Astrocyte (in vitro differentiated cells and primary cell): Measurements from ENCODE around the gene VWF. TPM values are rescaled to one million over a fixed set of nuclear protein-coding genes. Genes with fewer than 3 reads are reported as not detected.

Experiments used
- DNase-seq: peaks from one replicate; pipeline ENCODE4 v3.0.0-alpha.2; 2010; ENCODE audit warnings: low read depth
- FAIRE-seq: peaks from 2 replicates; lab custom pipeline; 2011; peaks lifted over from hg19 to GRCh38; lab: Jason Lieb, UNC
- H2AFZ ChIP-seq: 2 replicates; pipeline ENCODE4 v1.6.0; 2012; ENCODE audit warnings: low read depth, low read length, inconsistent platforms
- H3K27ac ChIP-seq: 2 replicates; pipeline ENCODE4 v1.5.1; 2011; ENCODE audit warnings: low read depth, low read length, inconsistent platforms
- H3K27me3 ChIP-seq: 2 replicates; pipeline ENCODE4 v1.6.0; 2011; ENCODE audit warnings: low read length, inconsistent platforms; ENCODE audit not compliant: insufficient read depth
- H3K36me3 ChIP-seq: 2 replicates; pipeline ENCODE4 v1.5.1; 2011; ENCODE audit warnings: low read length, inconsistent platforms; ENCODE audit not compliant: insufficient read depth
- H3K4me1 ChIP-seq: 2 replicates; pipeline ENCODE4 v1.5.1; 2011; ENCODE audit warnings: low read length, inconsistent platforms; ENCODE audit not compliant: insufficient read depth
- H3K4me2 ChIP-seq: 2 replicates; pipeline ENCODE4 v1.6.0; 2012; ENCODE audit warnings: low read length, inconsistent platforms
- H3K4me3 ChIP-seq: 2 replicates; pipeline ENCODE4 v1.5.1; 2011; ENCODE audit warnings: low read depth, mild to moderate bottlenecking, low read length, inconsistent platforms; ENCODE audit not compliant: insufficient read depth
- H3K79me2 ChIP-seq: 2 replicates; pipeline ENCODE4 v1.6.0; 2012; ENCODE audit warnings: mild to moderate bottlenecking, low read length, inconsistent platforms; ENCODE audit not compliant: insufficient read depth
- H3K9ac ChIP-seq: 2 replicates; pipeline ENCODE4 v1.6.0; 2012; ENCODE audit warnings: mild to moderate bottlenecking, low read length, inconsistent platforms
- H3K9me3 ChIP-seq: 2 replicates; pipeline ENCODE4 v1.5.1; 2012; ENCODE audit warnings: low read depth, mild to moderate bottlenecking, low read length, inconsistent platforms; ENCODE audit not compliant: insufficient read depth
- H4K20me1 ChIP-seq: 2 replicates; pipeline ENCODE4 v1.6.0; 2012; ENCODE audit warnings: low read length, inconsistent platforms; ENCODE audit not compliant: insufficient read depth
- H3K27ac Mint-ChIP-seq: one replicate; pipeline ENCODE4 v1.8.0; 2021; ENCODE audit warnings: mild to moderate bottlenecking, mixed read lengths; ENCODE audit not compliant: unreplicated experiment
- H3K27me3 Mint-ChIP-seq: one replicate; pipeline ENCODE4 v1.8.0; 2021; ENCODE audit warnings: low read depth, mixed read lengths; ENCODE audit not compliant: unreplicated experiment
- H3K36me3 Mint-ChIP-seq: one replicate; pipeline ENCODE4 v1.8.0; 2021; ENCODE audit warnings: low read depth, mixed read lengths; ENCODE audit not compliant: unreplicated experiment
- H3K4me1 Mint-ChIP-seq: one replicate; pipeline ENCODE4 v1.8.0; 2021; ENCODE audit warnings: low read depth, mixed read lengths; ENCODE audit not compliant: unreplicated experiment
- H3K4me3 Mint-ChIP-seq: one replicate; pipeline ENCODE4 v1.8.0; 2021; ENCODE audit warnings: mild to moderate bottlenecking, moderate library complexity, mixed read lengths; ENCODE audit not compliant: unreplicated experiment
- H3K9me3 Mint-ChIP-seq: one replicate; pipeline ENCODE4 v1.8.0; 2021; ENCODE audit warnings: mild to moderate bottlenecking, mixed read lengths; ENCODE audit not compliant: unreplicated experiment
- CTCF ChIP-seq: IDR thresholded peaks from 2 replicates; pipeline ENCODE4 v1.5.1; 2011; ENCODE audit warnings: low read depth, mild to moderate bottlenecking, inconsistent platforms, low read length, moderate library complexity; ENCODE audit not compliant: insufficient read depth
- EZH2 ChIP-seq: IDR thresholded peaks from 2 replicates; pipeline ENCODE4 v1.6.1; 2012; ENCODE audit warnings: mild to moderate bottlenecking, low read length, inconsistent platforms; ENCODE audit not compliant: insufficient read depth
- total RNA-seq: library from RNA; stranded (reverse); gene quantifications from 2 replicates; pipeline ENCODE4 v1.2.1, GENCODE V29; 2021

Gene VWF
- total RNA-seq, 1 donor from 2014 or later: 0.23 TPM

- H3K9ac ChIP-seq: no peak overlapping the region
- FAIRE-seq (no peak), DNase-seq (no peak)
- H3K4me2 ChIP-seq: no peak overlapping the region
- no peaks in the 10 kb centered on the region for H3K36me3 Mint-ChIP-seq
- no peaks in the 10 kb centered on the region for H3K36me3 ChIP-seq
- H3K27me3 Mint-ChIP-seq: peaks cover 11% of the 10 kb centered on the region
- no peaks in the 10 kb centered on the region for H3K9me3 Mint-ChIP-seq
- H3K79me2 ChIP-seq: no peaks in the 10 kb centered on the region
- TF ChIP-seq CTCF: no peak
- no peak for TF ChIP-seq EZH2
- H3K4me3 ChIP-seq: no peak overlapping the region
- H2AFZ ChIP-seq: no peak overlapping the region
- H3K9me3 ChIP-seq: no peaks in the 10 kb centered on the region
- peak overlapping the region; percentile 8 for H3K27ac Mint-ChIP-seq
- peaks cover 38% of the 10 kb centered on the region for H3K4me1 Mint-ChIP-seq
- H3K27ac ChIP-seq: no peak overlapping the region
- no peak overlapping the region for H3K4me3 Mint-ChIP-seq
- peaks cover 24% of the 10 kb centered on the region for H3K4me1 ChIP-seq
- H4K20me1 ChIP-seq: no peaks in the 10 kb centered on the region
- H3K27me3 ChIP-seq: no peaks in the 10 kb centered on the region
Measured at GRCh38 chr12:6071589-6071988, 52.9 kb downstream of the VWF start.

- Histone ChIP-seq H3K4me1 (peaks cover 24% of the 10 kb centered on the region), H3K27me3 (no peaks in the 10 kb centered on the region), H3K36me3 (no peaks in the 10 kb centered on the region), H3K4me2 (no peak overlapping the region), H3K79me2 (no peaks in the 10 kb centered on the region), H3K27ac (no peak overlapping the region), H4K20me1 (no peaks in the 10 kb centered on the region), H3K9me3 (no peaks in the 10 kb centered on the region), H2AFZ (no peak overlapping the region), H3K9ac (no peak overlapping the region), H3K4me3 (no peak overlapping the region)
- Mint-ChIP-seq H3K36me3 (no peaks in the 10 kb centered on the region), H3K27ac (no peak overlapping the region), H3K4me1 (peaks cover 40% of the 10 kb centered on the region), H3K27me3 (peaks cover 12% of the 10 kb centered on the region), H3K9me3 (no peaks in the 10 kb centered on the region), H3K4me3 (no peak overlapping the region)
- no peak for TF ChIP-seq CTCF
- no peak for TF ChIP-seq EZH2
- DNase-seq (no peak), FAIRE-seq (no peak)
Measured at GRCh38 chr12:6070472-6071257, 53.8 kb downstream of the VWF start.

- Histone ChIP-seq H3K4me1 (peaks cover 16% of the 10 kb centered on the region), H2AFZ (no peak overlapping the region), H3K27me3 (no peaks in the 10 kb centered on the region), H3K9ac (peak overlapping the region; percentile 16), H3K9me3 (no peaks in the 10 kb centered on the region), H3K4me3 (no peak overlapping the region), H4K20me1 (no peaks in the 10 kb centered on the region), H3K79me2 (no peaks in the 10 kb centered on the region), H3K27ac (peak overlapping the region; percentile 46), H3K36me3 (no peaks in the 10 kb centered on the region), H3K4me2 (peak overlapping the region; percentile 40)
- Mint-ChIP-seq H3K36me3 (no peaks in the 10 kb centered on the region), H3K9me3 (no peaks in the 10 kb centered on the region), H3K4me1 (peaks cover 37% of the 10 kb centered on the region), H3K4me3 (no peak overlapping the region), H3K27me3 (peaks cover 11% of the 10 kb centered on the region), H3K27ac (peak overlapping the region; percentile 81)
- FAIRE-seq (peak; percentile 23), DNase-seq (peak; percentile 91)
- no peak for TF ChIP-seq CTCF
- no peak for TF ChIP-seq EZH2
Measured at GRCh38 chr12:6069437-6070093, 54.9 kb downstream of the VWF start.
